HG02798 (cell line): ENCODE results near the gene PLXNA2.

ENCODE experiments used
- ATAC-seq: cut with Tn5 transposase; IDR thresholded peaks from one replicate; pipeline ENCODE4 v1.9.1; 2021; ENCODE audit warnings: mild to moderate bottlenecking; ENCODE audit not compliant: unreplicated experiment, poor library complexity

Gene PLXNA2

GRCh38 chr1:208039536-208040332 is 204.4 kb downstream of the PLXNA2 start:
- no peak for ATAC-seq

GRCh38 chr1:208038303-208038702 is 205.9 kb downstream of the PLXNA2 start:
- ATAC-seq: no peak

GRCh38 chr1:208036918-208037766 is 207.0 kb downstream of the PLXNA2 start:
- no peak for ATAC-seq

GRCh38 chr1:208036106-208036808 is 207.9 kb downstream of the PLXNA2 start:
- no peak for ATAC-seq

- no peak for ATAC-seq
Observed at GRCh38 chr1:208034135-208034534, 210.0 kb downstream of the PLXNA2 start.

GRCh38 chr1:208033236-208033635 is 210.9 kb downstream of the PLXNA2 start:
- no peak for ATAC-seq

GRCh38 chr1:208031932-208032320 is 212.3 kb downstream of the PLXNA2 start:
- no peak for ATAC-seq

GRCh38 chr1:208031316-208031931 is 212.8 kb downstream of the PLXNA2 start:
- ATAC-seq: no peak

- ATAC-seq: no peak
Observed at GRCh38 chr1:208030288-208031091, 213.7 kb downstream of the PLXNA2 start.

GRCh38 chr1:208029381-208030287 is 214.6 kb downstream of the PLXNA2 start:
- no peak for ATAC-seq

GRCh38 chr1:208028526-208028925 is 215.7 kb downstream of the PLXNA2 start:
- no peak for ATAC-seq

- ATAC-seq: no peak
Observed at GRCh38 chr1:208027861-208028260, 216.3 kb downstream of the PLXNA2 start.

- ATAC-seq: no peak
Observed at GRCh38 chr1:208026880-208027438, 217.2 kb downstream of the PLXNA2 start.

- ATAC-seq: no peak
Observed at GRCh38 chr1:208025031-208025430, 219.2 kb downstream of the PLXNA2 start.

- ATAC-seq: no peak
Observed at GRCh38 chr1:208024406-208024805, 219.8 kb downstream of the PLXNA2 start.

- no peak for ATAC-seq
Observed at GRCh38 chr1:208019257-208019656, 224.9 kb downstream of the PLXNA2 start.

- no peak for ATAC-seq
Observed at GRCh38 chr1:208015255-208015654, 228.9 kb downstream of the PLXNA2 start.

- ATAC-seq: no peak
Observed at GRCh38 chr1:208013210-208013609, 231.0 kb downstream of the PLXNA2 start.
